H1 (cell line): ENCODE results near the gene TCEANC2. TPM values are rescaled to one million over a fixed set of nuclear protein-coding genes. Genes with fewer than 3 reads are reported as not detected.

Experiments
- CHD7 ChIP-seq: fragments of 300-600 bp; sonication (generic); IDR thresholded peaks from 2 replicates; pipeline ENCODE4 v1.7.1; 2012; ENCODE audit warnings: low read length, moderate library complexity, mild to moderate bottlenecking, inconsistent platforms; ENCODE audit not compliant: insufficient replicate concordance
- polyA plus RNA-seq, 7 experiments: library from polyadenylated mRNA; depleted of rRNA in 3 of 7; stranded (reverse) in 5 of 7; unstranded in 2 of 7; fragments of >200 nt in 5 of 7; fragments of 200-250 nt in 2 of 7; gene quantifications; 1 replicate in 5 of 7; 2 replicates in 1 of 7; 4 replicates in 1 of 7; pipeline versions ENCODE4 v1.2.1 to v1.2.3, GENCODE V29; 2011 to 2013; ENCODE audit warnings: missing spikeins in 2 of 7, mixed read lengths in 2 of 7
- total RNA-seq: library from RNA; stranded (reverse); fragmentation: NEBNext Ultra II Directional; extraction: Animal tissue kit (Norgen Biotek cat#: 25700); gene quantifications from 2 replicates; pipeline ENCODE4 v1.2.1, GENCODE V29; 2021

Gene TCEANC2
- total and polyA plus RNA-seq, 2 of the 8 experiments (the other 6 are each of a cell fraction or from before 2014, with no cell fraction given): 4.2 to 8.2 TPM

GRCh38 chr1:54149734-54150133 is 96.3 kb downstream of the TCEANC2 start (continued):
- TF ChIP-seq CHD7: no peak
